Raji (cell line): ENCODE measurements around the gene EXD3.

Source experiments
- POLR2A ChIP-seq: IDR thresholded peaks from 2 replicates; pipeline ENCODE4 v1.6.1; 2011; ENCODE audit warnings: low read depth, low read length, control low read depth; ENCODE audit not compliant: insufficient read depth

The EXD3 gene

DNA sequence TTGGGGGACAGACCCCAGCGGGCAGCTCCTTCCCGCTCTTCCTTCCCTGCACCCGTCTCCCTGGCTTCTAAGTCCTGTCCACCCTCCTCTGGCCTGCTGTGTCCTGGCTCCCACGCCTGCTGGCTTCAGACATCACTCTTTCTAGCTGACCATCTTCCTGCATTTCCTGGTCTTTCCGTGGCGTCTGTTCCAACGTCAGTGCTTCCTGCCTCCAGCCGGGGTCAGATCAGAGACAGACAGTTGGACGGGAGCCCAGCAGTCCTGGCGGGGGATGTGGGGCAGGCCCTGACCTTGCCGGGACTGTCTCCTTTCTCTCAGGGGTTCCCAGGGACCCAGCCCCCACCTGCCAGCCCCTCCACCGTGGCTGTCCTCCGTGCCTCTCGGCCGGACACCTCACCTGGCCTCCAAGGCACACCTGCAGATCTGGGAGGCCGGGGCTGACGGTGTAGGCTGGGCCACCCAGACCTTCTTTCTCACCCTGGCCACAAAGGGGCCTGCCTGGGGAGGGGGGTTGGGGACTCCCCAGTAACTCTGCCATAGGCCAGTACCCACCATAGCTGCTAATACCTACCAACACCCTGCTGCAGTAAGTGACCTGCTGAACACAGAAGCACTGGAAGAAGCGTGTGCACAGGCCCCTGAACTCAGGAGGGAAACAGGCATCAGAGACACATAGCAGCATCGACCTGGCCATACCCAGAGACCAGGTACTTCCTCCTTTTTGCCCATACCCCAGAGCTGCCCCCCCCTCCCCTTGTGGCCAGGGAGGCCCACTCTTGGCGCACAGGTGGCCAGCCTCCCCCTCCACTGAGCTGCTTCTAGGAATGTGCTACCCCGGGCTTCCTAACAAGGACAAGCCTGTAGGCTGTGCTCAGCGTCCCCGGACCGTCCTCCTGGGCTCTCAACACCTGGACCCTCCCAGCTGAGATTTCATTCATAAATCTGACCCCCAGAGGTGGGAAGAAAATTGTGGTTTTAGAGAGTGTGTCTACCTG, 126.0 kb downstream of the EXD3 start:
- TF ChIP-seq POLR2A = no peak

DNA sequence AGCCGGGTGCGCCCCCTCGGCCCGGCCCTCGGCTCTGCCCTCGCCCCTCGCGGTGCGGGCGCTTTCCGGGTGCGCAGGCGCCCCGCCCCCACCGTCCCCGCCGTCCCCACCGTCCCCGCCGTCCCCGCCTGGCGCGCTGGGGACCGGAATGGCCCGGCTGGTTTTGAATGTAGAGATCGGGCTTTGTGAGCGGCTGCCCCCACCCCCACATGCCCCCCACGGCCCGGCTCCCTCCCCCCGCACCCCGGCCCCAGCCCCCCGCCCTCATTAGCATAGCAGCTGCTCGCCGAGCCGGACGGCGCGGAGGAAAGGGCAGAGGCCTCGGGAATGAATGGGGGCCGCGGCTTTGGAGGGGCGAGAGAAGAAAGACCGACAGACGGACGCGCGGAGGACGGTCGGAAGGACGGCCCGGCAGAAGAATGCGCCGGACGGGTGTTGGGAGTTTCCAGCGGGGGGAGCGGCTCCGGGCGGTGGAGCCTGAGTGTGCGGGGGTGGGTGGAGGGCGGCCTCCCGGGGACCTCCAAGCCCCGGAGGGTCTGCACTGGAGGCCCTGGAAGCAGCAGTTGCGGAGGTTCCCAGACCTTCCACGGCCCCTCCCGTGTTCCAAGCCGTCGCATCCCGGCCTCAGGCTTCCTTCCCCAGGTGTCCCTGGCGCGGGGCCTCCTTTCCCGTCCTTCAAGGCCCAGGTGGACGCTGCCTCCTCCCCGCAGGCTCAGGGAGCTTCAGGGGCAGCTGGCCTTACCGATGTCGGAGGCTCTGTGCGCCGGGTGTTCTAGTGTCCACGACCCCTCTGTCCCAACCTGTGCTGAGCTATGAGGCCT, 126.9 kb downstream of the EXD3 start:
- no peak for TF ChIP-seq POLR2A

DNA sequence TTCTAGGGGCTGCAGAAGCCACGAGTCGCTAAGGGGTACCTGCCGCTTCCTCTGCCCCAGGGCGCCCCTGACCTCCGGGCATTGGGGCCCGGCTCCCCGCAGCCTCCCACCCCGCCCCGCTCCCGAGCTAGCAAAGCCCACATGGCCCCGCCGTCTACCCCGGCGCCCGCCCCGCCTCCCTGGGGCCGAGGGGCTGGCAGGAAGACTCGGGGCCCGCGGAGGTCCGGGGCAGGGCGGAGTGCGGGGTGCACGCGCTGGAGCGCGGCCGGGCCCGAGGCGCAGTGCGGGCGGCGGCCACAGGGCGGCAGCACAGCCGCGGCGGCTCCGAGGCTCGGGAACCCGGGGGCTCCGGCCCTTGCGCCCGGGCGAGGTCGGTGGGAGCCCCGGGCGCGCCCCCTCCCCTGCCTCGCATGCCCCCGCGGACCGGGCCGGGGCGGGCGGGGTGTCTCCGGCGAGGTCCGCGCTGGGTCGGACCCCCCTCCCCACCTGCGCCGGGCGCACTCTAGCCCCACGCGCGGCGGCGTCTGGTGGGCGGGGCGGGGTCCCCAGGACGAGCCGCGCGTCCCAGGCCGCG, 127.6 kb downstream of the EXD3 start:
- no peak for TF ChIP-seq POLR2A

DNA sequence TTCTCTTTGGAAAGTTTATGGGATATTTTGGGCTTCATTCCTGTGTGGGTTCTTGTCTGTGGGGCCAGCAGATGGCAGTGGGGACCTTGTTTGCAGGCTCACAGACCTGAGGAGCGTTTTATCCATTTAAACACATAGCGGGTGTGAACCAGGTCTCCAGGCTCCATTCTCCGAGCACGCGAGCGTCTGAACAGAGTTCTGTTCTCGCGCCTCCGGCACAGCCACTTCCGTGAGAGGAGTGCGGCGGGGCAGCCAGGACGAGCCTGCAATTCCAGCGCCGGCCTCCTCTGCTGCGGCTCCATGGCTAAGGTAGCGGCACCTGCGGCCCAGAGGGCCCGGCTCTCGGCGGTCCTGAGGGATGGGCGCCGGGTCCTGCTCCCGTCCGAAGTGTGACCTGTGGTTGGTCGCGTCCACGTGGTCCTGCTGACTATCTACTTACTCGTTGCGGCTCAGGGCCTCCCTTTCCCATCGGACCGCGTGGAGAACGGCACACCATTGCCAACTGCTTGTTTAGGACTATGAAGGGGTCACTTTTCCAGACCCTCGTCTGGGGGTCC, 128.2 kb downstream of the EXD3 start:
- TF ChIP-seq POLR2A = 0 out of 2 replicates have a peak, but pooled peaks have one; percentile 8

DNA sequence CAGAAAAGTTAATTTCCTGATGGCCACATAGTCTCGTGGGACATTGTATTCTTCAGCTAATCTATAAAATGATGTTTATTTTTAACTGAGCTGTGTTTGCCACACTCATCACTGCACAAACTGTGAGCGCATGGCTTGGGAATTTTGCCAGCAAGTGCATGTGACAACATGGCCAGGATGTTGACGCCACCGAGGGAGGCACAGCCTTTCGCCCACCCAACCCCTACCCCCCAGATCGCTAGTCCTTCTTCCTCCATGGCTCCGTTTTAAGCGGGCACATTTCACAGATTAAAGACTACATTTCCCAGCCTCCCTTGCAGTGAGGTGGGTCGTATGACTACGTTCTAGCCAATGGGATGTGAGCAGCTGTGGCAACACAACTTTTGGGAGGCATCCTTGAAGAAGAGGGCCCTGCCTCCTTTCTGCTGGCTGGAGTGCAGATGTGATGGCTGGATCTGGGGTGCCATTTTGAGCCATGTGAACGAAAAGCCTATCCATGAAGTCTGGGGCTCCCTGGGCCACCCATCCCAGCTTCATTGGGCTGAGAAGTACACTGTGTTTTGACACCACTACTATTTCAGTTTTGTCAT, 128.8 kb downstream of the EXD3 start:
- TF ChIP-seq POLR2A = peak; percentile 38; the same call in 1 of the 2 replicates

DNA sequence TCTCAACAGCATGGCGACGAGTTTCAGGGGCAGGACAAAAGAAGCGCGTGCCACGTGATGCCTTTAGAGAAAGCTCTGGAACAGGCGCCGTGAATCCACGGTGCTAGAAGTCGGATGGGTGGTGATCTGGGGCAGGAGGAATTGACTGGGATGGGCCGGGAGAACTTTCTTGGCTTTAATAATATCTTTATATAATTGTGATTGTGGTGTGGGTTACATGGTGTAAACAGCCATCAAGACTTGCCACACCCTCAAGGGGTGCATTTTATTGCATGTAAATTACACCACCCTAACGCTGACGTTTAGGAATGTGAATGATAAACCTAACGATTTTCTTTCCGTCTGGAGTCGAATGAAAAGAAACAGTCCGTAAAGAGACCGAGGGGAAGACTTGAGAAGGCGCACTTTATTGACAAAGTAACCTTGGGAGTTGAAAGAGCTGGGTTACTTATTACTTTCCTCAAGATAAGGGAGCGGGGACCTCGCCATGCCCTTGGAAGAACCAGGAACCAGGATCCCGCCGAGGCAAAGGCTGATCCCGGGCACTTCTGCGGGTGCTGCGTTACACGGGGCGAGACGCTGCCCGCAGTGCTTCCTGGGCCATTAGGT, 129.4 kb downstream of the EXD3 start:
- TF ChIP-seq POLR2A = no peak

DNA sequence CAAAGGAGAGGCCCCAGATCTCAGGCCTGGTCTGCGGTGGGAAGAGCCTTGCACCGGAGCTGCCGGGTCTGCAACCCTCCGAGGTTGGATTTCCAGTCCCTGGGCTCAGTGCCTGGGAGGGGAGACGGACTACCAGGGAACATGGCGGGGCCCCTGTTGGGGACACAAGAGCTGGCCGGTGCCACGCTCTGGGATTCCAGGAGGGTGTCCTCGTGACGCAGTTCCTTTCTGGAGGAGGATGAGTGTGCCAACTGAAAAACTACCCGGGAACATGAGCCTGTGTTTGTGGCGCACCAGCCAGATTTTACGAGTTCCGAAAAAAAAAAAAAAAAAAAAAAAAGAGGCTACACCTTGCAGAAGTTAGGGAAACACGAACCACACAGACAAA, 129.9 kb downstream of the EXD3 start:
- no peak for TF ChIP-seq POLR2A

DNA sequence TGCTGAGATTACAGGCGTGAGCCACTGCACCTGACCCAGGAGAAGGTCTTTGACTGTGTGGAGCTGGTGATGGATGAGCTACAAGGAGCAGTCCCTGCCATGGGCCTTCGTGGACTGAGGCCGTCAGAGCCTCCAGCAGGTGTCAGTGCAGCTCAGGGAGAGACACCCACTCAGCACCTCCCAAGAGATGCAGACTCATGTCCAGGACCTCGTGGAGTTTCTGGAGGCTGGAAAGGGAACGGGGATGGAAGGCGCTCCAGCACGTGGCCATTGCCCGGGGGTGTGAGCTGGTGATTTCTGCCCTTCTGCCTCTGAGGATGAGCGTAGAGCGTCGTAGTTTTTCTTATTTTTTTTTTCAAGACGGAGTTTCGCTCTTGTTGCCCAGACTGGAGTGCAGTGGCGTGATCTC, 136.0 kb downstream of the EXD3 start:
- no peak for TF ChIP-seq POLR2A

DNA sequence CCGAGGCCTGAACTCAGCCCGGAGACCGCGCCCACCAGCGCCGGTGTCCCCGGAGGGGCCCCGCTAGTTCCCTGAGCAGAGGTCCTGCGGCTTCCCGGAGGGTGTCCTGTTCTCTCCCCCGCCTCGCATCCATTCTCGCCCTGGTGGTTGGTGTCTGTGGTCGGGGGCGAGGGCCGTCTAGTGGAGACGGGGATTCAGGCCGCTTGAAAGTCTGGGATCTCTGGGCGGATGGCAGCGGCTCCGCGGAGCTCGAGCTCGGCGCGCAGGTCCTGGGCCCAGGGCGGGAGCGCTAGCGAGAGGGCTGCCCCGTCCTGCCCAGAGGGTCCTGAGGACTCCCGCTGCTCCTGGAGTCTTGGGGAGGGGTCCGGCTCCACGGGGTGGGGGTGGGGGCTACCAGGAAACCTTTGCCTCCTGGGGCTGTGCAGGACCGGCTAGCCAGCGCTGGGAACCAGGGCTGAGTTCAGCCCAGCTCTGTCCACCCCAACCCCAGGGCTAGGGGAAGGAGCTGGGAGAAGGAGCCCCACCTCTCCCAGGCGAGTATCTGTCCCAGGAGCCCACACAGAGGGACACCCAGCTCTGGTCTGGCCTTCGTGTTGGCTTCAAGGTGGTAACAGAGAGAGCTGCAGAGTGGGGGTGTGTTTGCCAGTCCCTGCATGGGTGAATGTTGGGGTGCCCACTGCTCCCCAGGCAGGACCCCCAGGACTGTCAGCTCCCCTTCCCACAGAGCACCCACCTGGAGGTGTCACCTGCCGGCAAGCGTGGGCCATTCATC, 141.4 kb downstream of the EXD3 start:
- TF ChIP-seq POLR2A = no peak

DNA sequence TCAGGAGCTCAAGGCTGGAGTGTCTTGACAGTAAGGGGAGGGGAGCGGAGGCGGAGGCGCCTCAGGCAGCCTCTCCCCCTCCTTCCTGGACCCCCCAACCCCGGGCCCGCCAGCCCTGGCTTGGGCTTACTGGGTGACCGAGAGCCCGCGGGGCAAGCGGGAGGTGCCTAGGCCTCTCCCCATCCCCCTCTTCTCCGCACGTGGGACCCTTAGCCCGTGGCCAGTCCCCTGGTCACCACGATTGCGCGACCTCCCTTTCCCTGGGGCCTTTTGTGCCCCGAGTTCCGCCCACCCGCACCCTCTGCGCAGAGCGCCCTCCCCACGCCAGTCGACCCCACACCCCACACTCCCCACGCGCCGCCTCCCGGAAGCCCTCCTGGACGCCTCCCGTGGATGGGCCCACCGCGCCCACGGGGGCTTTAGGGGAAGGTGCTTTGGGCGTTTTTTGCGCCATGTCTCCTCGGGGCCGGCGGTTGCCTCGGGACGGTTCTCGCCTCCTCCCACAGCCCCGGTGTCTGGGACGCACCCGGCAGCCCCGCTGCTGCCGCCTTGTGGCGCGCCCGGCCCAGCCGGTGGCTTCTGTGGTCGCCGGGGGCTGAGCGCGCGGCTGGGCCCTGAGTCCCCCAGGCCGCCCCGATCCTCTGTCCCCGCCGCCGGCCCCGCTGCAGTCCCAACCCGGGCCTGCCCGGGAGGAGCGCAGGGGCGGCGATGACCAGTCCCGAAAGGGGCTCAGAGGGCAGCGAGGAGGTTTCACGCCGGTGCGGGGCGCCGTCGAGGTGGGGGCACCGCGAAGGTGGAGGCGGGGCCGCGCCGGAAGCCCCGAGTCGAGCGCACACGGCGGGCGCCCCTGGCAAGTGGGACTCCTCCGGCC, 142.3 kb downstream of the EXD3 start:
- TF ChIP-seq POLR2A = no peak

DNA sequence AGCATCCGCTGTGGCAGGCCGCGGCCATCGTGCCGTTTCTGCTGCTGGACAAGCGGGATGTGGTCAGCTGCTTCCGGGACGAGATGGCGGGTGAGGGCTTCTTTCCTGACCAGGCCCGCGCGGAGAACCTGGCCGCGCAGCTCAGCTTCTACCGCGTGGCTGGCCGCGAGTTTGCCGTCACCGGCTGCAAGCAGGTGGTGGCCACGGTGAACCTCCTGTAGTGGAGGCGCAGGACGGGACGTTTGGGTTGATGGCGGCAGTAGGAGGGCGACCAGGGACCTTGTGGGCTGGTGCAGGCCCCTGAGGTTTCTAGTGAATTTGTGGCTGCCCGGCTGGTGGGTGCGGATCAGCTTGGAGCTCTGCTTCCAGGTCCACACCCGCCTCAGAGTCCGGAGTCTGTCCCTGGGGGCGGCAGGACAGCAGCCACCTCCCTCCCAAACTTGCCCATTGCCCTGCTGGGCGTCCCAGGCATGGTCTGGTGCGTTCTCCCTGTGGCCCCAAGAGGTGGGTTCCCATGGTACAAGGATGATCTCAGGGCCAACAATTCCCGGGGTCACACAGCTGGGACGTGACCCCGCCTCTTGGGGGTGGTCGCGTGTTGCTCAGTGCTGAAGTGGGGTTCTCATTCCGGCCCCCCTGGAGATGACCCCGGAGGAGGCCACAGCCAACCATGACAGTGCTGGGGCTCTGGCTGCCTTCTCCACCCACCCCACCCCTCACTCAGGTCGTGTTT, 143.1 kb downstream of the EXD3 start:
- no peak for TF ChIP-seq POLR2A

DNA sequence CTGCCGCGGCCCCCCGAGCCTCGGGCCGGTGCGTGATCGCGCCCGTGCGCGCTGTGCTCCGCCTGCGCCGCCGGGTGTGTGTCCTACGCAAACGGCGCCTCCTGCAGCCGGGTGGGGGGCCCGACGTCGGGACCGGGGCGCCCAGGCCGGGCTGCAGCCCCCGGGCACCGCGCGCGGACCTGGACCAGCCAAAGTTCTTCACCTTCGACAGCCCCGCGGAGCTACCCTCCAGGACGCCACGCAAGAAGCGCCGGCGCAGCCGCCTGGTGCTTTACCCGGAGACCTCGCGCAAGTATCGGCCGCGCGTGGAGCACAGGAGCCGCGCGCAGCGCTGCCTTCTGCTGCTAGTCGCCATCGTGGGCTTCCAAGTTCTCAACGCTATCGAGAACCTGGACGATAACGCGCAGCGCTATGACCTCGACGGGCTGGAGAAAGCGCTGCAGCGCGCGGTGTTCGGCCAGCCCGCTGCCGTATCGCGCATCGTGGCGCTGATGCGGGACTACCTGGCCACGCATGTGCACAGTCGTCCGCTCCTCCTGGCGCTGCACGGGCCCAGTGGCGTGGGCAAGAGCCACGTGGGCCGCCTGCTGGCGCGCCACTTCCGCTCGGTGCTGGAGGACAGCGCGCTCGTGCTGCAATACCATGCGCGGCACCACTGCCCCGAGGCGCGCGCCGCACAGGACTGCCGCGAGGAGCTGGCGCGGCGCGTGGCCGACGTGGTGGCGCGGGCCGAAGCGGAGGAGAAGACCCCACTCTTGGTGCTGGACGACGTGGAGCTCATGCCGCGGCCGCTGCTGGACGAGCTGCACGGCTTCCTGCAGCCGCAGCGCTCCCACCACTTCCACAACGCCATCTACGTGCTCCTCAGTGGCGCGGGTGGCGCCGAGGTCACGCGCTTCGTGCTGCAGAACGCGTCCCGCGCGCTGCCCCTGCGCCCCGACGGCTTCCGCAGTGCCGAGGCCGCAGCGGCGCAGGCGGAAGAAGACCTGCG, 143.9 kb downstream of the EXD3 start:
- no peak for TF ChIP-seq POLR2A
